ENCODE data around the gene MACO1. TPM values are rescaled to one million over a fixed set of nuclear protein-coding genes. Genes with fewer than 3 reads are reported as not detected.
A peak's percentile ranks its signal among the peaks of the same experiment; 100 is the strongest.

Gene MACO1
- total and polyA plus RNA-seq, 4 donors: 7.9 to 20.7 (median 13.6) TPM

DNA sequence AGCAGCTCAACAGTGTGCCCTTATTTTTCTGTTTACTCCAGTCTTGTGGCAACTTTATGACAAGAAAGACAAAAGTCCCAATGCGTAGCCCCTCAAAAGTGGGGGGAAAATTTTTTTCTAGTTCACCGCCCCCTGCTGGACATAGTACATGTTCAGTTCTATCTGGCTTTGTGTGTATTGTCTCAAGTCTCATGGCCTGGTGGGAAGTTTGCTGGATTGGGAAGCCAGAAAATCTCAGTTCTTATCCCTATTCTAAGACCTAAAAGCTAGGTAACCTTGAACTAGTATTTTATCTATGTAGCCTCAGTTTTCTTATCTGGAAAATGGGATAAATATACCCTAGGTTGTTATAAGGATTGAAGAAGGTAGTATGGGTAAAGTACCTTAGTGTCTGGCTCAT lies 56.9 kb downstream of the MACO1 start:
- Histone ChIP-seq H3K9ac (ENCODE audit: insufficient read depth in 1 of 2, low read length in 2 of 2) (no peak overlapping the region), H3K4me1 (ENCODE audit: control insufficient read depth in 5 of 5, insufficient read depth in 5 of 5, low read length in 5 of 5) (peaks cover 0 to 7% (median 0%) of the 10 kb centered on the region in 5 donors), H3K9me3 (ENCODE audit: control insufficient read depth in 4 of 4, insufficient read depth in 3 of 4, low read length in 3 of 4) (no peaks in the 10 kb centered on the region), H3K4me3 (no peak overlapping the region), H3K36me3 (ENCODE audit: control insufficient read depth in 4 of 4, insufficient read depth in 4 of 4, low read length in 4 of 4) (peaks cover 8 to 34% (median 22%) of the 10 kb centered on the region in 4 donors), H3K27me3 (ENCODE audit: control insufficient read depth in 3 of 3, insufficient read depth in 3 of 3, low read length in 2 of 3) (no peaks in the 10 kb centered on the region), H3K27ac (ENCODE audit: low read depth in 1 of 2, low read length in 1 of 2) (no peak overlapping the region)
- TF ChIP-seq, protein P1, sequence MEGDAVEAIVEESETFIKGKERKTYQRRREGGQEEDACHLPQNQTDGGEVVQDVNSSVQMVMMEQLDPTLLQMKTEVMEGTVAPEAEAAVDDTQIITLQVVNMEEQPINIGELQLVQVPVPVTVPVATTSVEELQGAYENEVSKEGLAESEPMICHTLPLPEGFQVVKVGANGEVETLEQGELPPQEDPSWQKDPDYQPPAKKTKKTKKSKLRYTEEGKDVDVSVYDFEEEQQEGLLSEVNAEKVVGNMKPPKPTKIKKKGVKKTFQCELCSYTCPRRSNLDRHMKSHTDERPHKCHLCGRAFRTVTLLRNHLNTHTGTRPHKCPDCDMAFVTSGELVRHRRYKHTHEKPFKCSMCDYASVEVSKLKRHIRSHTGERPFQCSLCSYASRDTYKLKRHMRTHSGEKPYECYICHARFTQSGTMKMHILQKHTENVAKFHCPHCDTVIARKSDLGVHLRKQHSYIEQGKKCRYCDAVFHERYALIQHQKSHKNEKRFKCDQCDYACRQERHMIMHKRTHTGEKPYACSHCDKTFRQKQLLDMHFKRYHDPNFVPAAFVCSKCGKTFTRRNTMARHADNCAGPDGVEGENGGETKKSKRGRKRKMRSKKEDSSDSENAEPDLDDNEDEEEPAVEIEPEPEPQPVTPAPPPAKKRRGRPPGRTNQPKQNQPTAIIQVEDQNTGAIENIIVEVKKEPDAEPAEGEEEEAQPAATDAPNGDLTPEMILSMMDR (IDR thresholded peaks at IDR 0.05; ENCODE audit: control extremely low read depth, extremely low read depth): peak; percentile 1
- WGBS, 2 donors: 95% methylated on average over 2 of the region's 2 CpGs
- DNase-seq: no peak
- no peak for ATAC-seq (ENCODE audit: insufficient read depth, low FRiP score)

DNA sequence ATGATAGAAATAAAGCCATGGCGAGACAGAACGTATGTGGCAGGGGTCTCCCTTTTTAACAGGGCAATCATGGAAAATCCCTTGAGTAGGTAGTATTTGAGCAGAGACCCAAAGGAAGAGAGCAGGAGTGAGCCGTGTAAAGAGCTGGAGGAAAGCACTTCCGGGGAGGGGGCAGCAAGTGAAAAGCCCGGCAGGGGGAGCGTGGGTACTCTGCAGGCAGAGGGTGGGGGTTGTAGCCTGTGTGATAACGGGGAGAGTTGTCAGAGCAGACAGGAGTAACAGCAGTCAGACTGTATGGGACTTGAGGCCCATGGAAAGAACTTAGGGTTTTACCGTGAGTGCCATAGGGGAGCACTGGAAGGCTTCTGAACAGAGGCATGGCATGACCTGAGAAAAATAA lies 61.6 kb downstream of the MACO1 start:
- Histone ChIP-seq H3K9ac (ENCODE audit: insufficient read depth in 1 of 2, low read length in 2 of 2) (no peak overlapping the region), H3K4me1 (ENCODE audit: control insufficient read depth in 5 of 5, insufficient read depth in 5 of 5, low read length in 5 of 5) (no peaks in the 10 kb centered on the region), H3K4me3 (no peak overlapping the region), H3K27me3 (ENCODE audit: control insufficient read depth in 3 of 3, insufficient read depth in 3 of 3, low read length in 2 of 3) (no peaks in the 10 kb centered on the region), H3K36me3 (ENCODE audit: control insufficient read depth in 4 of 4, insufficient read depth in 4 of 4, low read length in 4 of 4) (peaks cover 12 to 33% (median 22%) of the 10 kb centered on the region in 4 donors), H3K27ac (ENCODE audit: low read depth in 1 of 2, low read length in 1 of 2) (no peak overlapping the region), H3K9me3 (ENCODE audit: control insufficient read depth in 4 of 4, insufficient read depth in 3 of 4, low read length in 3 of 4) (no peaks in the 10 kb centered on the region)
- ATAC-seq (ENCODE audit: insufficient read depth, low FRiP score) (no peak), DNase-seq (no peak)
- TF ChIP-seq, protein P1 (IDR thresholded peaks at IDR 0.05; ENCODE audit: control extremely low read depth, extremely low read depth): no peak
- WGBS, 2 donors: 84 to 93% methylated on average over 8 of the region's 8 CpGs

DNA sequence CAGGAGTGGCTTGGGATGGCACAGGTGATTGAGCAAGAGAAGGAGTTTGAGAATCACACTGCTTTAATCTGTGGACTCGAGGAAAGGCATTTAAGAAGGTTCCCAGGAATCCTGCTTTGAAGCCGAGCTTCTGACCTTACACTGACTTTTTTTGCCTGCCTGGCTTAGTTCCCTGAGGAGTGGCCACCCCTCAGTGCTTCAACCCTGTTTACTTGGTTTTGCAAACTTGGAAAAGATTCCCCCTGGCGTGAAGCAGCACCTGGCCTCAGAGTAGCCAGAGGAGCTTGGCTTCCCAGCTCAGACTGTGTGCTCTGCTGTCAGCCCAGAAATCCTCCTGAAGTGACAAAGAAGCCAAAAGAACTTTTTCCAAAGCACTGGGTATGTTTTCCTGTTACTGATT lies 64.3 kb downstream of the MACO1 start:
- Histone ChIP-seq H3K4me3 (no peak overlapping the region), H3K4me1 (ENCODE audit: control insufficient read depth in 5 of 5, insufficient read depth in 5 of 5, low read length in 5 of 5) (peaks cover 0 to under 1% (median 0%) of the 10 kb centered on the region in 5 donors), H3K36me3 (ENCODE audit: control insufficient read depth in 4 of 4, insufficient read depth in 4 of 4, low read length in 4 of 4) (peaks cover 16 to 31% (median 29%) of the 10 kb centered on the region in 4 donors), H3K27ac (ENCODE audit: low read depth in 1 of 2, low read length in 1 of 2) (no peak overlapping the region), H3K9ac (ENCODE audit: insufficient read depth in 1 of 2, low read length in 2 of 2) (no peak overlapping the region), H3K9me3 (ENCODE audit: control insufficient read depth in 4 of 4, insufficient read depth in 3 of 4, low read length in 3 of 4) (no peaks in the 10 kb centered on the region), H3K27me3 (ENCODE audit: control insufficient read depth in 3 of 3, insufficient read depth in 3 of 3, low read length in 2 of 3) (no peaks in the 10 kb centered on the region)
- ATAC-seq (ENCODE audit: insufficient read depth, low FRiP score) (no peak), DNase-seq (no peak)
- TF ChIP-seq, protein P1 (IDR thresholded peaks at IDR 0.05; ENCODE audit: control extremely low read depth, extremely low read depth): no peak
- 79 to 83% methylated on average over 3 of the region's 3 CpGs for WGBS, 2 donors

DNA sequence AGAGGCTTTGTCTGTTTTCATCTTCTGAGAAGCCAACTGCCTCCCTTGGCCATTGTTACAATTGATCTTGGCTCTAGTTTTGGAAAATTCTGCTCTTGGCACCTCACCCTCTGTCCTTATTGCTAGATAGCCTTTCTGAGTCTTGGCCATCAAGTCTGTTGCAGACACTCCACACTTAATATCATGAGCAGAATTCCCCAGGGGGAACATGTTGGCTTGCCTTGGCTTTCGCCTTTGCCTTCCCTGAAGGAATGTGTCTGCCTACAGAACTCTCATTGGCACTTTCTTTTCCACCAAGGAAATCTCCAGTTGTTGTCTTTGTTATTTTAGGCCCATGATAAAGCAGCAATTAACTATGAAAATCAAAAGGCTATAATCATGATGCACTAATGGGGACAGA lies 70.0 kb downstream of the MACO1 start:
- no peaks in the 10 kb centered on the region for H3K9me3 ChIP-seq (ENCODE audit: control insufficient read depth in 4 of 4, insufficient read depth in 3 of 4, low read length in 3 of 4)
- TF ChIP-seq, protein P1 (IDR thresholded peaks at IDR 0.05; ENCODE audit: control extremely low read depth, extremely low read depth): no peak
- 79 to 92% methylated on average over 1 of the region's 1 CpG for WGBS, 2 donors
- no peak overlapping the region for H3K27ac ChIP-seq (ENCODE audit: low read depth in 1 of 2, low read length in 1 of 2)
- DNase-seq (peak in 2 of 3 donors; percentile 51 to 52), ATAC-seq (ENCODE audit: insufficient read depth, low FRiP score) (no peak)
- peaks cover 10 to 18% (median 13%) of the 10 kb centered on the region in 4 donors for H3K36me3 ChIP-seq (ENCODE audit: control insufficient read depth in 4 of 4, insufficient read depth in 4 of 4, low read length in 4 of 4)
- H3K4me3 ChIP-seq: no peak overlapping the region
- H3K4me1 ChIP-seq (ENCODE audit: control insufficient read depth in 5 of 5, insufficient read depth in 5 of 5, low read length in 5 of 5): peaks cover 0 to 18% (median 13%) of the 10 kb centered on the region in 5 donors
- no peaks in the 10 kb centered on the region for H3K27me3 ChIP-seq (ENCODE audit: control insufficient read depth in 3 of 3, insufficient read depth in 3 of 3, low read length in 2 of 3)
- no peak overlapping the region for H3K9ac ChIP-seq (ENCODE audit: insufficient read depth in 1 of 2, low read length in 2 of 2)
